Measurements from ENCODE around the gene COA1.
"Not testable (repeated sequence)": the region's sequence is repeated elsewhere in the genome, so short reads cannot be mapped to it uniquely, and the experiment has no call there.

COA1 gene

DNA sequence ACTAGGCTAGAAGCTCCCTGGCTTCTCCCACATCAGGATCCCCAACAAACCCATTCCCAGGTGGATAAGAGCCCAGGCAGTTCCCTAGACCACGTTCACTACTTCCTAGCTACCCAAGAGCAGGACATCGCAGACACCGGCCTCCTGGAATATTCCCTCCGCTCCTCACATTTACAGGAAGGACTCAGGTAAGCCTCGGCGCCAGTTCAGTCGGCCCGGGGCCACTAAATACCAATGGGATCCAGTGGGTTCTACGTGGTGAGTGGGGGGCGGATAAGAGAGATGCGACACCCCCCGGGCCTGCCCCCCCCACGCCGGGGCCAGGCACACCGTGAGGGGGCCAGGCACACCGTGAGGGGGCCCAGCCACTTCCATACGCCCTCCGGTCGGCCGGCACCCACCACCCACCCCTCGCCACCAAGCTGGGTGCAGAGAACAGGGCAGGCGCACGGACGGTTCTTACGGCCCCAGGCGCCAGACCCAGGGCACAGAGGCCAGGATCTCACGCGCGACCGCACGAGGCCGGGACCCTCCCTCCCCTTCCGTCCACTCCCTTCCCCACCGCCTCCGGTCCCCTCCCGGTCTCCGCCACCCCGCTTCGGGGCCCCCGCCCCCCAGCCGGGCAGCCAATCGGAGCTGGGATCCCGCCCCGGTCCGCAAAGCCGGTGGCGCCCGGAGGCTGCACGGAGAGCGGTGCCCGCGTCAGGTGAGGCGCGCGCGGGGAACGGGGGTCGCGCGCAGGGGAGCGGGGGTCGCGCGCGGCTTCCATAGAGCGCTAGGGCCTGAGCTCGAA, 28.9 kb upstream of the COA1 start, which contains the start of gene BLVRA:
BLVRA (plus strand) TSS at position 652 of the 793 bp plus-strand sequence. CDS start 12,479 bp downstream, outside the sequence.
- DNase-seq (ENCODE audit: low read depth): no peak

DNA sequence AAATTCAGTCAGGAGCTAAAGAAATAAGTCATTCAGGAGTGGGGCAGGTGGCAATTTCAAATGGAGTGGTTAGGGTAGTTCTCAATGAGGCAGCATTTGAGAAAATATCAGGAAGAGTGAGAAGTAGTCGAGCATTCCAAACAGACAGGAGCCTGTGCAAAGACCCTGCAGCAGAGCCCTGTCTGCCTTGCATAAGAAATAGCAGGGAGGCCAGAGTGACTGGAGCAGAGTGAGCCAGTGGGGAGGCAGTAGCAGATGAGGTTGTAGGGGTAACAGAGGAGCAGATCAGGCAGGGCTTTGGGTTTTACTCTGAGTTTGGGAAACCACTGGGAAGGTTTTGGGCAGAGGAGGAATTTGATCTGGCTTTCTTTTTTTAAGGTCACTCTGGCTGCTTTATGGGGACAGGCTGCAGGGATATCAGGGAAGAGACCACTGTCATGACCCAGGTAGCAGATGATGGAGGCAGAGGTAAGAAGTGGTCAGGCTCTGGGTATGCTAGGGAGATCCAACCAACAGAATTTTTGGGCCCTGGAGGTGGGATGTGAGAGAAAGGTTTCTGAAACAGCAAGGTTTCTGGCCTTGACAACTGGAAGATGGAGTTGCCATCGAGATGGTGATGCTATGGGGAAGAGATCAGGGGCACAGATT, 27.9 kb upstream of the COA1 start:
- no peak for DNase-seq (ENCODE audit: low read depth)

DNA sequence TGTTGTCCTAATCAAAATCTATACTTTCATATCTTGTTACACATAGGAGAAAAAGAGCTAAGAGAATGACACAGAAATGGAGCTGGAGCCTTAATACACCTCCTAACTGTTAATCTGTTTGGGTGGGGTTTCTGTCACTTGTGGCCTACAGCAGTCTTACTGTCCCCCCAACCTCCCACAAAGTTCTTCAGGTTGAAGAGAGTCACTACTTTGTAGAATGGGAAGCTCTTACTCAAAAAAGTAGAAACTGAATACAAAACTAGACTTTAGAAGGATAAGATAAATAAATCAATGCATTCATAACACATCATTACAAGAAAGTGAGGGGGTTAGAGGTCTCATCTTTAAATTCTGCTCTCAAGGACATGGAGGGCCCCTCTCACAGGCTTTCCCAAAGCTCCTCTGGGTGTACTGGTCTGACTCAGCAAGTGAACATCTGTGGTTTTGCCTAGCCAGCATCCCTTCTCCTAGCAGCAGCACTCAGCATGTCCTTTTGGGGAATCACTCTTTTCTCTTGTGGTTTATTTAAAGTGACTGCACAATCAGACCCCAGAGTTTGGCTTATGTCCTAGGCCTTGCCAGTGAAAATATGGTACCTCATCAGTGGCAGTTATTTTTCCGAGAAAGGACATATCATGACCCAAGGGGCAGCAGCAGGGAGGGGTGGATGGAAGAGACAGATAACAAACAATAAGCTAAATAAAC, 27.2 kb upstream of the COA1 start:
- DNase-seq (ENCODE audit: low read depth): peak; percentile 39

DNA sequence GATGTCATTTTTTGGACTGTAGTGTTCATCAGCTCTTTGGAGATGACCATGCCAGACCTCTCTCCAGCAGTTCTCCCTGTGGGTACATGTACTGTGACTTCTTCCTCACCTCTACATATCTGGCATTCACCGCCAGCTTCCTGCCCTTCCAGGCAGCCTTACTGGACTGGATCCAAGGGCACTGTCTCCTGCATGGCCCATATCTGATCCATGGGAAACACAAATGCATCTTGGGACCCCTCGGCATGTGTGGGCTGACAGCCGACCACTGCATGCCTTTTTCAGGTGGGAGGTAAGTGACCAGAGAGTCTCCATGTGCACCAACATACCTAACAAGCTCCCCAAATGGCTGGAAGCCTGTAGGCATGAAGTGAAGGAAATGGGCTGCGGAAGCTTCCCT, 25.3 kb upstream of the COA1 start:
- no peak for DNase-seq (ENCODE audit: low read depth)

DNA sequence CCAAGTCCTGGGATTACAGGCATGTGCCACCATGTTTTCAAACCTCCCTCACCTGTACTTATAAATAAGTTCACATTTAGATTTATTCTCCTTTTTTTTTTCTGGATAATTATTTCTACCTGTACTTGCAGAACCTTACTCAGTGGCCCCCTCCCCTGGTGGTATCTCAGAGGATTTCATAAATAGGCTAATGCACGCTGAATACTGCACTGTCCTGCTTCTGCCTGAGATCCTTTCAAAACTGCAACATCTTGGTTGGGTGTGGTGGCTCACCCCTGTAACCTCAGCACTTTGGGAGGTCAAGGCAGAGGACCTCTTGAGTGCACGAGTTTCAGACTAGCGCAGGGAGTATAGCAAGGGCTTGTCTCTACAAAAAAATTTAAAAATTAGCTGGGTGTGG, 24.5 kb upstream of the COA1 start:
- DNase-seq (ENCODE audit: low read depth): no peak

DNA sequence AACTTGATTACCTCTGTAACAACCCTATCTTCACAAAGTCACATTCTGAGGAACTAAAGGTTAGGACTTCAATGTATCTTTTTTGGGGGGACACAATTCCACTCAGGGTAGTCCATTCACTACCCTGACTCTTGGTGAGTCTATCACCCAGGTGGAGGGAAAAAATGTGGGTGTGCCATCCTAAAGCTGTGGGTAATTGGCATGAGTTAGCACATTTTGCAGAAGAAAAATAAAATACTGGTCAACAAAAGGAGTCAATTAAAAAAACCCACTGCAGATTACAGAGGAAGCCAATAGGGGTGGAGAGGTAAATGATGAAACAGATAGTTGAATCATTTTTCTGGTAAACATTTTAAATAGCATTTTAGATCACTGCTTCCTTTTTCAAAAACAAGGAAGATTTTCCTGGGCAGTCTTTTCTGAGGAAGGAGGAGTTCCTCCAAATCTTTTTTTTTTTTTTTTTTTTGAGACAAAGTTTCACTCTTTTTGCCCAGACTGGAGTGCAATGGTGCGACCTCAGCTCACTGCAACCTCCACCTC, 24.0 kb upstream of the COA1 start:
- DNase-seq (ENCODE audit: low read depth): no peak

DNA sequence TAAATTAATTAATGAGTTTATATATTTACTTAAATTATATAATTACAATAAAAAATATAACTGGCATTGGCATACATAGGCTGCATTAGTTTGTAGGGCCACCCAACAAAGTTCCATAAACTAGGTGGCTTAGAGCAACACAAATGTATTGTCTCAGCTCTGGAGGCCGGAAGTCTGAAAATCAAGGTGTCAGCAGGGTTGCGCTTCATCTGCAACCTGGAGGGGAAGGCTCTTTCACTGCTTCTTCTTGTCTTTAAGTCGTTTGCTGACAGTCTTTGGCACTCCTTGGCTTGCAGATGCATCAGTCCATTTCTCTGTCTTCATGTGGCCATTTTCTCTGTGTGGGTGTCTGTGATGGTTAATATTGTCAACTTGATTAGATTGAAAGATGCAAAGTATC, 23.1 kb upstream of the COA1 start:
- DNase-seq (ENCODE audit: low read depth): no peak

DNA sequence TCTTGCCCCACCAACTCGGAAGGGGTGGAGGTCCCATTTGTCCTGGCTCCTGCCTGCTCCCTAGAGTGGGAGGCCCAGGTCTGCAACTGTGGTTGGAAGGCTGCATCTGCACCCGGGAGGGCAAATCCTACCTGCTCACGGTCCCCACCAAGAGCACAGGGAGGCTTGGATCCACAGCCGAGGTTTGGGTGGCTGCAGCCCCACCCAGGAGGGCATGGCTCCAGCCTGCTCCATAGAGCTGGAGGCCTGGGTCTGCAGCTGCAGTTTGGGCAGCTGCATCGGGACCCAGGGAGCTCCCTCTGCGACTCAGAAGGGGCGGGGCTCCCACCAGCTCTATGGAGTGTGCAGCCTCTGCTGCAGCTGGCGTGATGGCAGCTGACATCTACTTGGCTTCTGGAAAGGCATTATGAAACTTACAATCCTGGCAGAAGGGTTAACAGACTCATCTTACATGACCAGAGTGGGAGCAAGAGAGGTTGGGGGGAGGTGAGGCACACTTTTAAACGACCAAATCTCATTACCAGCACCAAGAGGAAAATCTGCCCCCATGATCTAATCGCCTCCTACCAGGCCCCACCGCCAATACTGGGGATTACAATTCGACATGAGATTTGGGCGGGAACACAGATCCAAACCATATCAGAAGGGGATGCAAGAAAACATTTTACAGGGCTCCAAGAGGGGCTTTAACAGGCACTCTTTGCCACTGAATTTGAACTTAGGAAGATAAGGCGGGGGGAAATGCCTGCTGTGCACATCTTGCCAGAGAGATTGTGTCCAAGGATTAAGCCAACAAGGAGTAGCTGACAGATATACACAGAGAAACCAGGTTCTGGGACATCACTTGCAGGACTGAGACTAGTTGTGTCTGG, 20.9 kb upstream of the COA1 start:
- DNase-seq (ENCODE audit: low read depth): no peak

DNA sequence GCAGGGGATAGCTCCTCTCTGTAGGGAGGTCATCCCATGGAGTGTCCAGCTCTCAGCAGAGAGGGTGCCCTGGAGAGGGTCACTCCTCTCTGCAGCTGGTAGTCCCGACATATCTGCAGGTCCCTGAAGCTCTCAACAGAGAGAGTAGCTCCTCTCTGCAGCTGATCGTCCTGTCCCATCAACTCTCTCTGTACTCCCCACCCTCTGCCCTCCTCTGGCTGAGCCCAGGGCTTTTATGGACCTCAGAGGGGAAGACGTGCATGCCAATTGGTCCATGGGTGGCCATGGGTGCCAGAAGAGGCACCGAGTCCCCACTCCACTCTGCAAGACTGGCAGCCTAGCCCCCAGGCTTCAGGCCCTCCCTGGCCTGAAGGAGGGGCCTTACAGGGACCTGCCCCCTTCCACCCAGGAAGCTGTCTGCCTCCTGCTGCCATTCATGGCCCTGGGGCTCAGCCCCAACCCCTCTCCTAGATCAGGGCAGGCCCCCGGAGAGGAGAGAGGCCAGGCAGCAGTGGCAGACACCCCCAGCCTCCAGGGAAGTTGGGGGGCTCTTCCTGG, 20.1 kb upstream of the COA1 start:
- no peak for DNase-seq (ENCODE audit: low read depth)

DNA sequence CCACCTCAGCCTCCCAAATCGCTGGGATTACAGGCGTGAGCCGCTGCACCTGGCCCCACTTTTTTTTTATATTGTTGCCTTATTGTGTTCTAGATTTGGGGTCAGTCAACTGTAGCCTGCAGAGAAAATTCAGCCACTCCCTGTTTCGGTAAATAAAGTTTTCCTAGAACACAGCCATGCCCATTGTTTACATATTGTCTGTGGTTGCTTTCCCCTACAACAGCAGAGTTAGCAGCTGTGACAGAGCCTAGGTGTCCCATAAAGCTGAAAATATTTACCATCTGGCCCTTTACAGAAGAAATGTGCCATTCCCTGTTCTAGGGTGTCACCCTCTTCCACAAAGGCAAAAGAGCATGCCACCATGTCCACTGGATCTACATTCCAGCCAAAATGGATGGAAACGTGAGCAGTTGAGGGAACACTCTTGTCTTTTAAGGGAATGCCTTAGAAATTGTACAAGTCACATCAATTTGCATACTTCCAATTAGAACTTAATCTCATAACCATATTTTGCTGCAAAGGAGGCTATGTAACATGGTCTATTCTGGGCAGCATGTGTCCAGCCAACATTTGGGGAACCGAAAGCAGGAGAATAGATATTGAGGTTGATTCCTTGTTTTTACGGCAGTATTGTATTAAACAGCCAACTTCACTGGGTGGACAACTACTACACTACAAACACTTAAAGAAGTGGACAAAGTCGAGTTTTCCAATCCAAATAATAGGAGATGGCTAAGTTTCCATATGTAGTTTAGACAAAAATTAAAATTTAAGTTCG, 18.2 kb upstream of the COA1 start:
- DNase-seq (ENCODE audit: low read depth): no peak

DNA sequence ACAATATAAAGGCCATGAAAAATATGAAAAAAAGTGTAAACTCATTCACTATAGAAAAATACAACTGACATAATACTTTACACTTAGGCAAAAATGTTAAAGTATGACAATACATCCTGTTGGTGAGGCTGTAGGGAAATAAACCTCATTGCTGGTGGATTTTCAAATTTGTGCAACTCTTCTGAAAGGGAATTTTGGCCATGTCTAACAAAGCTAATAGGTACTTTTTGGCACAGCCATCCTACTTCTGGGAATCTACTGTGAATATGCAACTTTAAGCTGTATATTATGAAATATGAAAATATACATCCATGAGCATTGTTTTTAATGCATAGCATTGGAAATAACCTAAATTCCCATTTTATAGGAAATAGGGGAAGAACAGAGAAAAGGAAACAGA, 13.4 kb upstream of the COA1 start:
- no peak for DNase-seq (ENCODE audit: low read depth)

DNA sequence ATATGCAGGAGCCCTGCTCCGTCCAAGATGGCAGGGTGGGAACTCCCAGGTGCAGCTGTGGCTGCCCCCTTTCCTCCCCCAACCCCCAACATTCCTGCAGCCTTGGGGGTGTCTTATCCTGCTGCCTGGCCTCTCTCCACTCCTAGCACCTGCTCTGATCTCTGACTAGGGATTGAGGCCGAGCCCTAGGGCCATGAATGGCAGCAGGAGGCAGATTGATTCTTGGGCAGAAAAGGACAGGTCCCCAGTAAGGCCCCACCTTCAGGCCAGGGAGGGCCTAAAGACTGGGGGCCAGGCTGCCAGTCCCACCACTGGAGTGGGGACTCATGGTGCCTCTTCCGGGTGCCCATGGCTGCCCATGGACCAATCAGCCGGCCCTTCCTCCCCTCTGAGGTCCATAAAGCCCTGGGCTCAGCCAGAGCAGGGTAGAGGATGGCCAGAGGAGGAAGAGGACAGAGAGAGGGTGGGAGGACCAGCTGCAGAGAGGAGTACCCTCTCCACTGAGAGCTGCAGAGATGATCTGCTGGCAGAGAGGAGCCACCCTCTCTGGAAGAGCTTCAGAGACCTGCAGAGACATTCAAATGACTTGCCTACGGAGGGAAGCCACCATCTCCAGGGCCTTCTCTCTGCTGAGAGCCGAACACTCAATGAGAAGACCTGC, 8.3 kb upstream of the COA1 start:
- DNase-seq (ENCODE audit: low read depth): no peak

DNA sequence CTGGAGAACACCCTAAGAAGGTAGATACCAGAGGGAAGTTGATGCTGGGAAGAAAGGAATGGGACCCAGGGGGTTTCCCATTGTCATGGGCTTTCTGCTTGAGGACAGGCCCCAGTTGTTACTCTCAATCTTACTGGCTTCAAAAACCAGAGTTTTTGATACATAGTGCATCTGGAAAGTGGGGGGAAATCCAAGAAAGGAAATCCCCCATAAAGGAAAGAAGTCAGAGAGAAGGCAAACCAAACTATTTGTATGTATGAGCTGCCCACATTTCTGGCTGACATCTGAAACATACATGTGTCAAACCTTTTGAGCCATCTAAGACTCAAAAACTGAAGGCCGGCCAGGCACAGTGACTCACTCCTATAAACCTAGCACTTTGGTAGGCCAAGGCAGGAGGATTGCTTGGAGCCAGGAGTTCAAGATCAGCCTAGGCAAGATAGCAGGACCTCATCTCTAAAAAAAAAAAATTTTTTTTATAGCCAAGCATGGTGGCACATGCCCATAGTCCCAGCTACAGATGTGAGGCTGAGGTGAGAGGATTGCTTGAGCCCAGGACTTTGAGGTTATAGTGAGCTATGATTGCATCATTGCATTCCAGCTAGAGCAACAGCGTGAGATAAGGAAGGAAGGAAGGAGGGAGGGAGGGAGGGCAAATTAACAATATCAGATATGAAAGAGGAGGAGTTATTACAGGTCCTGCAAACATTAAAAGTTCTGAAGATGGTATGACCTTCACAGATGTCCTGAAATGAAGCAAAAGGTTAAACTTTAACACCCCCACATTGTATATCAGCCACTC, 6.7 kb upstream of the COA1 start:
- DNase-seq (ENCODE audit: low read depth): no peak

DNA sequence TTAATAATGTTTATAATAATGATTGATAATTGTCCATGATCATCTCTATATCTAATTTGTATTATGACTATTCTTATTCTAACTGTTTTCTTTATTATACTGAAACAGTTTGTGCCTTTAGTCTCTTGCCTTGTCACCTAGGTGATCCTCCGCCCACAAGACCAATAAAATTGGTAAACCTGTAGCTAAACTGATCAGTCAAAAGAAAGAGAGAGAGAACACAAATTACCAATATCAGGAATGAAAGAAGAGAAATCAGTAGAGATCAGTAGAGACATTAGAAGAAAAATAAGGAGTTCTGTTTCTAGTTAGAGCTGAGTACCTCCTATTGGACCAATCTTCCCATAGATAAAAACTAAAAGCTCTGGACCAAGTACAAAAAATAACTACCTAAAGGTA, 6.1 kb upstream of the COA1 start:
- no peak for DNase-seq (ENCODE audit: low read depth)

DNA sequence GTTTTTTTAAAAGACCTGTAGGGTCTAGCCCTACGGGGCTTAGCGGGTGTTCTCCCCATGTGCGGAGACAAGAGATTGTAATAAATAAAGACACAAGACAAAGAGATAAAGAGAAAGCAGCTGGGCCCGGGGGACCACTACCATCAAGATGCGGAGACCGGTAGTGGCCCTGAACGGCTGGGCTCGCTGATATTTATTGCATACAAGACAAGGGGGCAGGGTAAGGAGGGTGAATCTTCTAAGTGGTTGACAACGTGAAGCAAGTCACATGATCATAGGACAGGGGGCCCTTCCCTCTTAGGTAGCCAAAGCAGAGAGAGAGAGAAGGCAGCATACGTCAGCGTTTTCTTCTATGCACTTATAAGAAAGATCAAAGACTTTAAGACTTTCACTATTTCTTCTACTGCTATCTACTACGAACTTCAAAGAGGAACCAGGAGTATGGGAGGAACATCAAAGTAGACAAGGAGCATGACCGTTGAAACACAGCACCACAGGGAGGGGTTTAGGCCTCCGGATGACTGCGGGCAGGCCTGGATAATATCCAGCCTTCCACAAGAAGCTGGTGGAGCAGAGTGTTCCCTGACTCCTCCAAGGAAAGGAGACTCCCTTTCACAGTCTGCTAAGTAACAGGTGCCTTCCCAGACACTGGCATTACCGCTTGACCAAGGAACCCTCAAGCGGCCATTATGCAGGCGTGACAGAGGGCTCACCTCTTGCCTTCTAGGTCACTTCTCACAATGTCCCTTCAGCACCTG, 5.4 kb upstream of the COA1 start:
- not testable (repeated sequence) for DNase-seq (ENCODE audit: low read depth)

DNA sequence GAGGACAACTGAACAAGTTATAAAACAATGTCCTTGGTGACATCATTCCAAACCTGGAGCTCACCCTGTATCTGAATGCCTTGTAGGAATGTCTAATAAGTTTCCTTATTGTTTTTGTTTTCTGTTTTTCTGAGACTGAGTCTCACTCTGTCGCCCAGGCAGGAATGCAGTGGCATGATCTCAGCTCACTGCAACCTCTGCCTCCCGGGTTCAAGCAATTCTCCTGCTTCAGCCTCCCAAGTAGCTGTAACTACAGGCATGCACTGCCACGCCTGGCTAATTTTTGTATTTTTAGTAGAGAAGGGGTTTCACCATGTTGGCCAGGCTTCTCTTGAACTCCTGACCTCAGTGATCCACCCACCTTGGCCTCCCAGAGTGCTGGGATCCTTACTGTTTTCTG, 2.2 kb upstream of the COA1 start:
- DNase-seq (ENCODE audit: low read depth): not testable (repeated sequence)

DNA sequence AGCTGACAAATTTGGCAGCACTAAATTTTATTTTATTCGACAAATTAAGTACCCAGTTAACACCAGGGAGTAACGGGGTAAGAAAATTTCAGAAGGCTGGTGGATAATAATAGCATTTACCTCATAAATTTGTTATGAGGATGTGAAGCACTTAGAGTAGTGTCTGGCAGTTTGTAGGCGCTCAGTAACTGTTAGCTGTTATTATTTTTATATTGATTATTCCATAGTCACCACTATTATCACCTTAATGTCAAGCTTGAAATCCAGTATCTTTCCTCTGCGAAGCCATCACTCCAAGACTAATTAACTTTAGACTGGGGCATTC, 563 bp upstream of the COA1 start:
- DNase-seq (ENCODE audit: low read depth): no peak

DNA sequence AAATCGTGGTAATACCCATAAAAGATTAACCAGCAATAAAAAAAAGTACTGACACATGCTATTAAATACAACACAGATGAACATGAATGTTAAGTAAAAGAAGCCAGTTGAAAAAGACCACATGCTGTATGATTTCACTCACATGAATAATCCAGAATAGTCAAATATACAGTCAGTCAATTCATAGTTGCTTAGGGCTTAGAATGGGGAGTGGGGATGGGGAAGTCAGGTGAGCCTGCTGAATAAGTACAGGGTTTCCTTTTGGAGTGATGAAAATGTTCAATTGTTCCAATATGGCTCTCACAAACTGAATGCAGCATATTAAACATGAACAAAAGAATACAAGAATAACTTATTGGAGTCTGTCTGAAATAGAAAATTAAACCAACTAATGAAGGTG, 1.8 kb downstream of the COA1 start:
- no peak for DNase-seq (ENCODE audit: low read depth)

DNA sequence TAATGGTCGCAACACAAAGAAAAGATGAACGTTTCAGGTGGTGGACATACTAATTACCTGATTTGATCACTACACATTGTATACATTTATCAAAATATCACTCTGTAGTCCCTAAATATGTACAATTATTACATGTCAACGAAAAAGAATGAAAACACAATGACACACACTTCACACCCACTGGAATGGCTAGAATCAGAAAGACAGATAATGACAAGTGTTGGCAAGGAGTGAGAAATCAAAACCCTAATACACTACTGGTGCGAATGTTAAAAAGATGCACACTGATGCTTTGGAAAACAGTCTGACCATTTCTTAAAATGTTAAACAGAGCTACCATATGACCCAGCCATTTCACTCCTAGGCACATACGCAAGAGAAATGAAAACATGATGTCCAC, 2.3 kb downstream of the COA1 start:
- no peak for DNase-seq (ENCODE audit: low read depth)

All from GM04503 (cell line).